HG03460 (cell line): ENCODE measurements around the gene FAM184B.
A peak's percentile ranks its signal among the peaks of the same experiment; 100 is the strongest.
"Not testable (repeated sequence)": the region's sequence is repeated elsewhere in the genome, so short reads cannot be mapped to it uniquely, and the experiment has no call there.

Experiments
- ATAC-seq: cut with Tn5 transposase; IDR thresholded peaks from one replicate; pipeline ENCODE4 v1.9.1; 2021; ENCODE audit not compliant: unreplicated experiment

The FAM184B gene

GRCh38 chr4:17690135-17690534 is 91.3 kb downstream of the FAM184B start:
- ATAC-seq: no peak

GRCh38 chr4:17688011-17688441 is 93.4 kb downstream of the FAM184B start:
- ATAC-seq: no peak

- no peak for ATAC-seq
Observed at GRCh38 chr4:17687237-17687857, 94.1 kb downstream of the FAM184B start.

- not testable (repeated sequence) for ATAC-seq
Observed at GRCh38 chr4:17684648-17685047, 96.8 kb downstream of the FAM184B start.

- ATAC-seq: no peak
Observed at GRCh38 chr4:17682222-17682566, 99.2 kb downstream of the FAM184B start.

- ATAC-seq: no peak
Observed at GRCh38 chr4:17681281-17682221, 99.9 kb downstream of the FAM184B start.

- ATAC-seq: no peak
Observed at GRCh38 chr4:17680559-17681280, 100.7 kb downstream of the FAM184B start.

GRCh38 chr4:17670423-17670822 is 111.0 kb downstream of the FAM184B start:
- ATAC-seq: no peak

GRCh38 chr4:17667653-17668201 is 113.7 kb downstream of the FAM184B start:
- ATAC-seq: no peak

- no peak for ATAC-seq
Observed at GRCh38 chr4:17667253-17667652, 114.2 kb downstream of the FAM184B start.

- ATAC-seq: no peak
Observed at GRCh38 chr4:17665852-17666251, 115.6 kb downstream of the FAM184B start.

- ATAC-seq: no peak
Observed at GRCh38 chr4:17665346-17665745, 116.1 kb downstream of the FAM184B start.

- peak; percentile 85 for ATAC-seq
Observed at GRCh38 chr4:17664755-17665154, 116.7 kb downstream of the FAM184B start.

- no peak for ATAC-seq
Observed at GRCh38 chr4:17662694-17663093, 118.7 kb downstream of the FAM184B start.

- ATAC-seq: not testable (repeated sequence)
Observed at GRCh38 chr4:17659196-17659595, 122.2 kb downstream of the FAM184B start.

- ATAC-seq: no peak
Observed at GRCh38 chr4:17657849-17658248, 123.6 kb downstream of the FAM184B start.

GRCh38 chr4:17657090-17657489 is 124.3 kb downstream of the FAM184B start:
- no peak for ATAC-seq

GRCh38 chr4:17654701-17655100 is 126.7 kb downstream of the FAM184B start:
- ATAC-seq: no peak

- ATAC-seq: no peak
Observed at GRCh38 chr4:17650406-17650805, 131.0 kb downstream of the FAM184B start.

GRCh38 chr4:17647927-17648326 is 133.5 kb downstream of the FAM184B start:
- no peak for ATAC-seq

GRCh38 chr4:17647176-17647806 is 134.1 kb downstream of the FAM184B start:
- no peak for ATAC-seq
